ENCODE measurements around the gene KANK4.

DNA sequence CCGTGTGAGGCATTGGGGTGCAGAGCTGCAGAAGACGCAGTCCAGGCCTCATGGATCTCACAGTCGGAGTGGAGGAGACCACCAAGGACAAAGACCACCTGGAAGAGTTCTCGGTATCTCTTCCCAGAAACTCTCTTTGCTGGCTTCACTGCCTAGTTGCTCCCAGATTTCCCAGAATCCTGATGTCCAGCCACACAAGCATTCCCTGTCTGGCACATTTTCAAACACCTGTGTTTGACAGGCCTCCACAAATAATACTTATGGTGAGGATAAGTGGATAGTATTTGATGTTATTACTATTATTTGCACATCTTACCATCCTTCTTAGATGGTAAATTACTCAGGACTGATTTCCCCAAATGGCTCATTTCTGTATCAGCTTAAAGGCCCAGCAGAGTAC is 27.7 kb upstream of the KANK4 start:
- TF ChIP-seq, protein P1, sequence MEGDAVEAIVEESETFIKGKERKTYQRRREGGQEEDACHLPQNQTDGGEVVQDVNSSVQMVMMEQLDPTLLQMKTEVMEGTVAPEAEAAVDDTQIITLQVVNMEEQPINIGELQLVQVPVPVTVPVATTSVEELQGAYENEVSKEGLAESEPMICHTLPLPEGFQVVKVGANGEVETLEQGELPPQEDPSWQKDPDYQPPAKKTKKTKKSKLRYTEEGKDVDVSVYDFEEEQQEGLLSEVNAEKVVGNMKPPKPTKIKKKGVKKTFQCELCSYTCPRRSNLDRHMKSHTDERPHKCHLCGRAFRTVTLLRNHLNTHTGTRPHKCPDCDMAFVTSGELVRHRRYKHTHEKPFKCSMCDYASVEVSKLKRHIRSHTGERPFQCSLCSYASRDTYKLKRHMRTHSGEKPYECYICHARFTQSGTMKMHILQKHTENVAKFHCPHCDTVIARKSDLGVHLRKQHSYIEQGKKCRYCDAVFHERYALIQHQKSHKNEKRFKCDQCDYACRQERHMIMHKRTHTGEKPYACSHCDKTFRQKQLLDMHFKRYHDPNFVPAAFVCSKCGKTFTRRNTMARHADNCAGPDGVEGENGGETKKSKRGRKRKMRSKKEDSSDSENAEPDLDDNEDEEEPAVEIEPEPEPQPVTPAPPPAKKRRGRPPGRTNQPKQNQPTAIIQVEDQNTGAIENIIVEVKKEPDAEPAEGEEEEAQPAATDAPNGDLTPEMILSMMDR (IDR thresholded peaks at IDR 0.05 in 4 of 5, conservative IDR thresholded peaks at IDR 0.05 in 1 of 5): no peak
- TF ChIP-seq POLR2A (IDR thresholded peaks at IDR 0.05): no peak

All from gastrocnemius medialis (tissue), 4 donors.